Caco-2 (cell line): ENCODE data around the gene HNF1A. TPM values are rescaled to one million over a fixed set of nuclear protein-coding genes. Genes with fewer than 3 reads are reported as not detected.

ENCODE experiments used
- BruUV-seq: library from RNA; stranded (reverse); fragments of 400-500 nt; replicated peaks from 2 replicates; lab custom pipeline; 2021; lab: Mats Ljungman, UMichigan
- CTCF ChIA-PET: fragments of 300-600 bp; sonication (Branson Sonifier 250); formaldehyde crosslinking; loops from one replicate; lab custom pipeline; 2022; ENCODE audit warnings: antibody characterized with exemption; lab: Charles Lee
- POLR2A ChIA-PET: fragments of 300-600 bp; sonication (Branson Sonifier 250); formaldehyde crosslinking; loops from one replicate; lab custom pipeline; 2022; ENCODE audit warnings: antibody characterized with exemption; lab: Charles Lee
- DNase-seq, 2 experiments: peaks; one replicate each; pipeline versions ENCODE4 v3.0.0 to v3.0.0-alpha.2; 2020 to 2022
- H3K27me3 ChIP-seq: replicated peaks from 2 replicates; pipeline ENCODE4 v1.6.0; 2011; ENCODE audit warnings: low read length; ENCODE audit not compliant: control insufficient read depth, insufficient read depth
- H3K36me3 ChIP-seq: 2 replicates; pipeline ENCODE4 v1.5.1; 2011; ENCODE audit warnings: low read length; ENCODE audit not compliant: control insufficient read depth, insufficient read depth
- H3K4me1 ChIP-seq: fragments of 250-450 bp; sonication (Bioruptor Pico); 2 replicates; pipeline ENCODE4 v1.5.1; 2020; ENCODE audit warnings: mild to moderate bottlenecking
- H3K4me3 ChIP-seq: 2 replicates; pipeline ENCODE4 v1.5.1; 2011; ENCODE audit warnings: low read depth, mild to moderate bottlenecking, control low read depth, low read length
- H3K9me3 ChIP-seq: fragments of 250-450 bp; sonication (Bioruptor Pico); 2 replicates; pipeline ENCODE4 v1.5.1; 2020; ENCODE audit warnings: mild to moderate bottlenecking, moderate library complexity
- H3K27ac Mint-ChIP-seq: one replicate; pipeline ENCODE4 v1.8.0; 2022; ENCODE audit warnings: mixed read lengths; ENCODE audit not compliant: unreplicated experiment
- H3K27me3 Mint-ChIP-seq: one replicate; pipeline ENCODE4 v1.8.0; 2022; ENCODE audit warnings: mixed read lengths; ENCODE audit not compliant: insufficient read depth, unreplicated experiment
- H3K36me3 Mint-ChIP-seq: one replicate; pipeline ENCODE4 v1.8.0; 2022; ENCODE audit warnings: mild to moderate bottlenecking, mixed read lengths; ENCODE audit not compliant: insufficient read depth, unreplicated experiment
- H3K4me1 Mint-ChIP-seq: one replicate; pipeline ENCODE4 v1.8.0; 2022; ENCODE audit warnings: low read depth, mixed read lengths; ENCODE audit not compliant: unreplicated experiment
- H3K4me3 Mint-ChIP-seq: one replicate; pipeline ENCODE4 v1.8.0; 2022; ENCODE audit warnings: mild to moderate bottlenecking, moderate library complexity, mixed read lengths; ENCODE audit not compliant: unreplicated experiment
- H3K9me3 Mint-ChIP-seq: one replicate; pipeline ENCODE4 v1.8.0; 2022; ENCODE audit warnings: mixed read lengths; ENCODE audit not compliant: unreplicated experiment
- intact Hi-C: fragments of 100-400 bp; cut with micrococcal nuclease; formaldehyde crosslinking; loops from one replicate; pipeline ENCODE4 v1.10.0; 2022; ENCODE audit not compliant: unreplicated experiment
- total RNA-seq: library from RNA; stranded (reverse); gene quantifications from 2 replicates; pipeline ENCODE4 v1.2.3, GENCODE V29; 2022
- TF ChIP-seq, protein P1 (sequence below), 2 experiments: fragments of 200-600 bp in 1 of 2; IDR thresholded peaks; 1 replicate in 1 of 2; 2 replicates in 1 of 2; pipeline versions ENCODE4 v1.5.1 to v1.8.0; 2011 to 2022; ENCODE audit warnings: antibody characterized with exemption in 1 of 2, control low read depth in 1 of 2, inconsistent platforms in 1 of 2, low read depth in 1 of 2, low read length in 1 of 2, mild to moderate bottlenecking in 1 of 2, moderate library complexity in 1 of 2; ENCODE audit not compliant: insufficient read depth in 1 of 2, severe bottlenecking in 1 of 2, unreplicated experiment in 1 of 2

HNF1A gene
- total RNA-seq, 1 experiment from 2014 or later = 41.2 TPM

DNA sequence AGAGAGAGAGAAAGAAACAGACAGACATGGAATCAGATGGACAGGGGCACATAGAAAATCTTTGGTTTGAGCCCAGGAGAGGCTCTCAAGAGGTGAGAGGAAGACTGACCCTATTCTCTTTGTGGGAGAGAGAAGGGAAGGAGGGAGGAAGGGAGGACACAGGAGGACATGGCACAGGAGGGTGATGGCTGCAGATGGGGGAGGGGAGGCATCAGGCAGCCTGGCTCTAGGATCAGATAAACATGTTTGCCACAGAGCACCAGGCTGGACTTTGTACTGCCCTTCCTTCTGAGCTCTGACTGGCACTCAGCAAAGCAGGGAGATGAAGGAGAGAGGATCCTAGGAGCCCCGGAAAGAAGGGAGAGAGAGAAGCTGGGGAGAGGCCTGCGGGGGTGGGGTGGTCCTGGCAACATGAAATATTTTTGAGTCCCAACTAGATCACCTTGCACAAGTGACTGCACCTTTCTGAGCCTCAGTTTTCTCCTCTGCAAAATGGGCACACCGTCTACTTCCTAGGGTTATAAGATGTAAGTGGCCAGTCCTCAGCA lies 6.1 kb downstream of the HNF1A start:
- peak overlapping the region; percentile 57 for H3K4me3 Mint-ChIP-seq
- intact Hi-C loops = no loop called here
- TF ChIP-seq, protein P1, sequence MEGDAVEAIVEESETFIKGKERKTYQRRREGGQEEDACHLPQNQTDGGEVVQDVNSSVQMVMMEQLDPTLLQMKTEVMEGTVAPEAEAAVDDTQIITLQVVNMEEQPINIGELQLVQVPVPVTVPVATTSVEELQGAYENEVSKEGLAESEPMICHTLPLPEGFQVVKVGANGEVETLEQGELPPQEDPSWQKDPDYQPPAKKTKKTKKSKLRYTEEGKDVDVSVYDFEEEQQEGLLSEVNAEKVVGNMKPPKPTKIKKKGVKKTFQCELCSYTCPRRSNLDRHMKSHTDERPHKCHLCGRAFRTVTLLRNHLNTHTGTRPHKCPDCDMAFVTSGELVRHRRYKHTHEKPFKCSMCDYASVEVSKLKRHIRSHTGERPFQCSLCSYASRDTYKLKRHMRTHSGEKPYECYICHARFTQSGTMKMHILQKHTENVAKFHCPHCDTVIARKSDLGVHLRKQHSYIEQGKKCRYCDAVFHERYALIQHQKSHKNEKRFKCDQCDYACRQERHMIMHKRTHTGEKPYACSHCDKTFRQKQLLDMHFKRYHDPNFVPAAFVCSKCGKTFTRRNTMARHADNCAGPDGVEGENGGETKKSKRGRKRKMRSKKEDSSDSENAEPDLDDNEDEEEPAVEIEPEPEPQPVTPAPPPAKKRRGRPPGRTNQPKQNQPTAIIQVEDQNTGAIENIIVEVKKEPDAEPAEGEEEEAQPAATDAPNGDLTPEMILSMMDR (IDR thresholded peaks at IDR 0.05; ENCODE audit: insufficient read depth in 1 of 2, low read depth in 1 of 2, low read length in 1 of 2, severe bottlenecking in 1 of 2, unreplicated experiment in 1 of 2) = no peak
- no peaks in the 10 kb centered on the region for H3K9me3 ChIP-seq
- H3K27me3 ChIP-seq = no peaks in the 10 kb centered on the region
- no peak overlapping the region for H3K4me3 ChIP-seq
- peaks cover 42% of the 10 kb centered on the region for H3K4me1 ChIP-seq
- H3K4me1 Mint-ChIP-seq = peaks cover 41% of the 10 kb centered on the region
- CTCF ChIA-PET = interaction anchor here (0.6 to 1.9 kb wide), 5 partner anchors 12 to 45 kb away, joined by 3 to 6 read pairs (median 3); no protein-coding TSS in a partner anchor
- peak; percentile 69 to 79 for DNase-seq
- peaks cover 11% of the 10 kb centered on the region for H3K9me3 Mint-ChIP-seq
- peaks cover 61% of the 10 kb centered on the region for H3K36me3 Mint-ChIP-seq
- H3K27me3 Mint-ChIP-seq = no peaks in the 10 kb centered on the region
- peak overlapping the region; percentile 74 for H3K27ac Mint-ChIP-seq
- peaks cover 4% of the 10 kb centered on the region for H3K36me3 ChIP-seq
- no TSS peak for BruUV-seq
- POLR2A ChIA-PET = interaction anchor here (0.5 to 1.9 kb wide), 3 partner anchors 17 to 403 kb away, joined by 3 to 9 read pairs (median 6); partner anchors contain the start of genes CAMKK2 and POP5

- peaks cover 18% of the 10 kb centered on the region for H3K4me1 ChIP-seq
- peaks cover 26% of the 10 kb centered on the region for H3K4me1 Mint-ChIP-seq
Measured at GRCh38 chr12:120988234-120988633, 9.9 kb downstream of the HNF1A start.

DNA sequence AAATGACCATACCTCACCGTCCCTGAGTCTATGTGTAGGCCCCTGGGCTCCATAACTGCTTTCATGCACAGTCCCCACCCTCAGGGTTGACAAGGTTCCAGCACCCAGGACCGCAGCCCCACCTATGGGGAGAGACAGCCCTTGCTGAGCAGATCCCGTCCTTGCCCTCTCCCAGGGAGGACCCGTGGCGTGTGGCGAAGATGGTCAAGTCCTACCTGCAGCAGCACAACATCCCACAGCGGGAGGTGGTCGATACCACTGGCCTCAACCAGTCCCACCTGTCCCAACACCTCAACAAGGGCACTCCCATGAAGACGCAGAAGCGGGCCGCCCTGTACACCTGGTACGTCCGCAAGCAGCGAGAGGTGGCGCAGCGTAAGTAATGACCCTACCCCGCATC lies 10.3 kb downstream of the HNF1A start:
- Histone ChIP-seq H3K36me3 (peaks cover 5% of the 10 kb centered on the region), H3K9me3 (no peaks in the 10 kb centered on the region), H3K4me1 (peaks cover 14% of the 10 kb centered on the region), H3K27me3 (no peaks in the 10 kb centered on the region), H3K4me3 (no peak overlapping the region)
- TF ChIP-seq, protein P1 (IDR thresholded peaks at IDR 0.05; ENCODE audit: insufficient read depth in 1 of 2, low read depth in 1 of 2, low read length in 1 of 2, severe bottlenecking in 1 of 2, unreplicated experiment in 1 of 2) = no peak
- POLR2A ChIA-PET = no interaction called here
- CTCF ChIA-PET = no interaction called here
- no peaks in the 10 kb centered on the region for H3K27me3 Mint-ChIP-seq
- no TSS peak for BruUV-seq
- no peak for DNase-seq
- no peak overlapping the region for H3K27ac Mint-ChIP-seq
- H3K9me3 Mint-ChIP-seq = peaks cover 11% of the 10 kb centered on the region
- peaks cover 56% of the 10 kb centered on the region for H3K36me3 Mint-ChIP-seq
- intact Hi-C loops = no loop called here
- H3K4me3 Mint-ChIP-seq = no peak overlapping the region
- peaks cover 23% of the 10 kb centered on the region for H3K4me1 Mint-ChIP-seq

More at GRCh38 chr12:120988234-120988633, 9.9 kb downstream of the HNF1A start:
- Mint-ChIP-seq H3K27ac (no peak overlapping the region), H3K36me3 (peaks cover 56% of the 10 kb centered on the region), H3K9me3 (peaks cover 11% of the 10 kb centered on the region), H3K4me3 (no peak overlapping the region), H3K27me3 (no peaks in the 10 kb centered on the region)
- TF ChIP-seq, protein P1 (IDR thresholded peaks at IDR 0.05; ENCODE audit: insufficient read depth in 1 of 2, low read depth in 1 of 2, low read length in 1 of 2, severe bottlenecking in 1 of 2, unreplicated experiment in 1 of 2) = no peak
- H3K4me3 ChIP-seq = no peak overlapping the region
- H3K27me3 ChIP-seq = no peaks in the 10 kb centered on the region
- ChIA-PET POLR2A (no interaction called here), CTCF (no interaction called here)
- BruUV-seq = no TSS peak
- H3K9me3 ChIP-seq = no peaks in the 10 kb centered on the region
- DNase-seq = no peak
- H3K36me3 ChIP-seq = peaks cover 5% of the 10 kb centered on the region
- intact Hi-C loops = no loop called here
